ENCODE measurements around the gene ING4.
A peak's percentile ranks its signal among the peaks of the same experiment; 100 is the strongest.
"Not testable (repeated sequence)": the region's sequence is repeated elsewhere in the genome, so short reads cannot be mapped to it uniquely, and the experiment has no call there.

Gene ING4

GRCh38 chr12:6662906-6663742 lies at the start of gene ING4:
ING4 (minus strand) TSS chr12:6663119; CDS start chr12:6663101, 18 bp downstream.
- peak; percentile 98 for FAIRE-seq

GRCh38 chr12:6708960-6709394 lies 46.1 kb upstream of the ING4 start:
- no peak for FAIRE-seq

DNA sequence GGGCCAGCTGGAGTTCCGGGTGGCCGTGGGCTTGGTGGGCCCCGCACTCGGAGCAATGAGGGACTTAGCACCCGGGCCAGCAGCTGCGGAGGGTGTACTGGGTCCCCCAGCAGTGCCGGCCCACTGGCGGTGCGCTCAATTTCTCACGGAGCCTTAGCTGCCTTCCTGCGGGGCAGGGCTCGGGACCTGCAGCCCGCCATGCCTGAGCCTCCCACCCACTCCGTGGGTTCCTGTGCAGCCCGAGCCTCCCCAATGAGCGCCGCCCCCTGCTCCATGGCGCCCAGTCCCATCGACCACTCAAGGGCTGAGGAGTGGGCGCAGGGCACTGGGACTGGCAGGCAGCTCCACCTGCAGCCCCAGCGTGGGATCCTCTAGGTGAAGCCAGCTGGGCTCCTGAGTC lies 45.4 kb upstream of the ING4 start:
- FAIRE-seq: not testable (repeated sequence)

- FAIRE-seq: no peak
Observed at GRCh38 chr12:6703631-6704030, 40.7 kb upstream of the ING4 start.

DNA sequence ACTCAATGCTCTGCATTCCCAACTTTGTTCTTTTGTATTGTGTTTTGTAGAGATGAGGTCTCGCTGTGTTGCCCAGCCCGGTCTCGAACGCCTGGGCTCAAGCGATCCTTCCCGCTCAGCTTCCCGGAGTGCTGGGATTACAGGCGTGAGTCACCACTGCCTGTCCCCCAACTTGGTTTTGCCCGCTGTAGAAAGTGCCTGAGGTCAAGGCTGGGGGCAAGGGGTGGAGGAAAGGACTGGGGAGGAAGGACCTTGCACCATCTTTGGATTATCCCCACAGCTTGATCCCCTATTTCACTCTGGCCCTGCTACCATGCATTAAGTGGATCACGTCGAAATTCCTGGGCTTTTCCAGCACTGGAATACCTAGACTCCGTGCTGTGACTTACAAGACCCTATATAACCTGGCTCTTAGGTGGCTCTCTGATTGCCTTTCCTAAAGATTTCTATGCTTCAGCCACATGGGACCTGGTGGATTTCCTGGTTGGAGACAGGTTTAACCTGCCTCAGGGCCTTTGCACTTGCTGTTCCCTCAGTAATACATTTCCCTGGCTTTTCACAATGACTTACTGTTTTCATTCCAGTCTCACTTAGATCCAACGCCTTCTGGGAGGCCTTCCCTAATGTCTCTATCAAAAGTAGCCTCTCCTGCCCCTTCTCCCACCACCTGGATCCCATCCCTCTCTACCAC lies 38.3 kb upstream of the ING4 start:
- no peak for FAIRE-seq

- no peak for FAIRE-seq
Observed at GRCh38 chr12:6700646-6701051, 37.7 kb upstream of the ING4 start, which contains the start of gene PIANP. PIANP (minus strand) TSS chr12:6700815; CDS start chr12:6698061, 2,754 bp downstream.

DNA sequence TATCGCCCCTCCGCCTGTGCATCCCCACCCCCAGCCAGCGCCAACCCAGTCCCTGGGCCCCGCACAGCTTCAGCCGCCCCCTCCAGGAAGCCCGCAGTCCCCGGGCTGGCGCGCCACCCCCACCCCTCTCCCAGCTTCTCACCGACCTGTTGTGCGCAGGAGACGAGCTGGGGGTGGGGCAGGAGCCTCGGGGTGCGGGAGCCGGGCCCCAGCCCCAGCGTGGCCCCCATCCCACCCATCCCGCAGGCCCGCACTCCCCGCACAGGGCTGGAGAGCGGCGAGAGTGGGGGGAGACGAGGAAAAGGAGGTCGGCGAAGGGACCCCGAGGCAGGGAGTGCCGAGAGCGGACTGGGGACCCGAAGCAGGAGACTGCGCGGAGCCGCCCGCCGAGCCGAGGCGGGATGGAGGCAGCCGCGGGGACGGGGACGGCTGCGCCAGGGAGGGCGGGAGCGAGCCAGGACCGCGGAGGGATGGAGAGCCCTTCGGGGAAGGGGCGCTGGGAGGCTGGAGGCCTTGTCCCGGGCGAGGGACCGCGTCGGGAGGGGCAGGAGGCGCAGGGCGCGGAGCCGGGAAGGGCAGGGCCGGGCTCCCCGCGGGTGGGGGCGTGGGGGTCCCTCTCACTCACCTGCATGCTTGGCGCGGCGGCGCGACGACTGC lies 37.2 kb upstream of the ING4 start:
- FAIRE-seq: no peak

GRCh38 chr12:6699259-6699988 lies 36.5 kb upstream of the ING4 start:
- FAIRE-seq: no peak

- FAIRE-seq: no peak
Observed at GRCh38 chr12:6698352-6699046, 35.6 kb upstream of the ING4 start.

DNA sequence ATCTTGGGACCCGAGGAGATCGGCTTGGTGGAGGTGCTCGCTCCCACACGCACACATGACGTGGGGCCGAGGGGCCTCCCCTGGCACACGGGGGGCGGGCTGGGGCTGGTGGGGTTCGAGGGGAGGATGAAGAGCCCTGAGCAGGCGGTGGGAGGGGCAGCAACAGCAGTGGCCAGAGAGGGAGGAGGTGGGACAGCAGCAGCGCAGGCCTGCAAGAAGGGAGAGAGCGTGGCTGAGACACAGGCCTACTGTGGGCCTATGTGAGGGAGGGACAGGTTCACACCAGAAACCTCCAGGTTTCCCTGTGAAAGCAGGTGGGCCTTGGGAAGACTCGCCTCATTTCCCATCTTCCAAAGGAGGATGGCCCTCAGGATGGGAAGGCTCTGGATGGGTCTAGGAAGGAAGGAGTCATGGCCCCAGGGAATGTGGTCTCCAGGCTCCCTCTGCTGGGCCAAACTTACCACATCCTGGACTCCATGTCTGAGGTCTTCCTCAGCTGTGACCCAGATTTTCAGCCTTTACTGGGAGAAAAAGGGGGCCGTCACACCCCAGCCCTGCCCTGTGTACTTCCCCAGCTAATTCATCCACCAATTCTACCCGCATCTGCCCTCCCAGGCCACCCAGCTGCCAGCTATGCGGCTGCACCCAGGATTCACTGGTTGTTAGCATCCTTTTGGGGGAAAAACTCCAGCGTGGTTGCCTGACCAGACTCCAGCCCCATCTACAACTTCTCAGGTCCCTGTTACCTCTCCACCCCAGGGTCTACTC lies 34.8 kb upstream of the ING4 start:
- FAIRE-seq: peak; percentile 37

- FAIRE-seq: no peak
Observed at GRCh38 chr12:6696690-6697583, 34.0 kb upstream of the ING4 start.

DNA sequence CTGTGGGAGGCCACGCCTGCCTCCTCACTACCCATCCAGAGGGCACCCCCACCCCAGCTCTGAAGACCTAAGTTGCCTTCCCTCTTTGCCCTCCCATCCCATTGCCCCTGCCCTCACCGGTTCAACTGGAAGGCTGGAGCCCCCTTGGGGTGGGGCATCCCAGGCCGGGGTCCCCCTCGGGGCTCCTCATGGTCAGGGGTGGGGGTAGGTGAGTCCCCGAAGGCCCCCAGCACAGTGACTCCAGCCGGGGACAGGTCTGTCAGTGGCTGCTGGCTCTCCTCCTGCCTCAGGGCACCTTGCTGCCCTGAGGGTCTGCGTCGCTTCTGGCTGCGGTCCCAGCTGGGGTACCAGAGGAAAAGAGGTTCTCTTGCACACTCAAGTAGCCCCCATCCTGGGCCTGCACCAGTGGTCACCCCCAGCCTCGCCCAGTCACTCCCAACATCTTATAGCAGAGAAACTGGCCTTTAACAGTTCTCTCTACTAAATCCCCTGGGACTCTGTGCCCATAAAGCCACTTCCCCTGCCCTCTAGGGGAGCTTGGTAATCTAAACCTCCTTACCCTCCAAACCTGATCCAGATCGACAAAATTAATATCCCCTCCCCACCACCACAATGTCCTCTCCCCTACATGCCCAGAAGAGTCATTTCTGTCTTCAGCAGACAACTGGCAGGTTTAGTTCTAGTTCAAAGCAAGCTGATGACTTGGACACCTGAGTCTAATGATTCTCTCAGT lies 32.6 kb upstream of the ING4 start:
- FAIRE-seq: no peak

DNA sequence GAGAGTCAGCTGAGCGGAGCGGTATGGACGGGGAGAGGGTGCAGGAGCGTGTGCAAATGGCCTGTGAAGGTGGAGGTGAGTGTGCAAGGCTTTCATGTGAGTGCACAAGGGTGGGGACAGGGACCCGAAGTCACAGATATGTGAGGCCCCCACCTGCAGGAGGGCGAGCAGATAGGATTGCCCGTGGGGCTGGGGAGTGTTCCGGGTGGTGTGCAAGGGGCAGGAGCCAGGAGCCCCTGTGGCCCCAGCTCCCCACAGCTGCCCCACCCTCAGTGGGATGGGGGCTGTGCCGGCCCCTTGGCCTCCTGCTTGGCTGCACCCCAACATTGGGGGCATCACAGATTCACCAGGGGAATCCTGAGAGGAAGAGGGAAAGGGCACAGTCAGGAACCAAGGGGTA lies 31.8 kb upstream of the ING4 start:
- no peak for FAIRE-seq

DNA sequence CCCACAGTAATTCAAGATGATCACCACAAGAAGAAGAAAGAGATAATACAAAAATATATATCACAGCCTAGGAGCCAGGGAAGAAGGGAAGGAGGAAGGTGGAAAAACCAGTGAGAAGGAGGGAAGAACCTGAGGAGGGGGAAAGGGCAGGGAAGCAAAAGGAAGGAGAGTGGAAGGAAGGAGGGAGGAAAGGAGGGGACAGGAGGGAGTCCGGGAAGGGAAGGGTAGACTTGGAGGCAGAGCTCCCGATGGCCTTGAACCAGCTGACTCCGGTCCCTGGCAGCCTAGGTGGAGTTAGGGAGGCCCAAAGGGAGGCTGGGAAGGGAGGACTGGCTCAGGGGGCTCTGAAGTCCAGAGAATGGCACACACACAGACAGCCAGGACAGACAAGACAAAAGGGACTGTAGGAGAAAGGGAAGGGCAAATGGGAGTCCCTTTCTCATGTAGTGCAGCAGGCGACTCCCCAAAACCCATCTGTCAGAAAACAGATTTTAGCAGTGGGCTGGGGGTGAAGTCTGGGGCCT lies 31.0 kb upstream of the ING4 start:
- FAIRE-seq: no peak

DNA sequence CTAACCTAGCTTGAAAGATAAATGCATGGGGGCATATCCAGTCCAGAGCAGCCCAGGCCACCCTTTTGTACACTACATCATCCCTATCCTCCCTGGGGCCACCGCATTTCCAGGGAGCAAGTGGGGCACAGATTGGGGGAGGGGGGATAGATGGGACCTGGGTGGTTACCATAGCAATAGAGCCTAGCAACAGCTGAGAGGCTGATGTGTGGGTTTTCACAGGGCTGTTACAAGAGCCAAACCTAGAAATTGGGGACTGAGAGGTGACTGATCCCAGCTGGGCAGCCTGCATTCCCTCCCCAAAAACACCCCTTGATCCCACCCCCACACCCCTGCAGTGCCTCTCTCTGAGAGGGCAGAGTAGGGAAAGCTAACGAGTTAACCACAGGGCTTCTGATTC lies 30.0 kb upstream of the ING4 start:
- no peak for FAIRE-seq

DNA sequence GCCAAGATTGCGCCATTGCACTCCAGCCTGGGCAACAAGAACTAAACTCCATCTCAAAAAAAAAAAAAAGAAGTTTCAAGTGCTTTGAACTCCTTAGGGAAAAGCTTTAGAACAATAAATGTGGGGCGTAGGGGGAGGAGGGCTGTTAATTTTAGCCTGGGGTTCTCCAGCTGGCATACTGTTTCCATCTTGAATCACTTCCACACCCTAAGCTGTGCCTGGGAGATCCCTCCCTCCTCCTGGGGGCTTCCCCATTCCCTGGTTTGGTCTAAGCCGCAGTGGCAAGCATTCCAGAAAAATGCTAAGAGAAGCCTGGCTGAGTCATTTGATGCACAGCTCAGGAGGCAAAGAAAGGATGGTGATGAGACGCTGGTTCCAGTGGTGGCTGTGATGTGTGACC lies 28.6 kb upstream of the ING4 start:
- FAIRE-seq: no peak

GRCh38 chr12:6688999-6689882 lies 26.3 kb upstream of the ING4 start, which contains the start of gene ZNF384:
ZNF384 (minus strand) TSS chr12:6689375; CDS start chr12:6679520, 9,855 bp downstream.
- peak; percentile 98 for FAIRE-seq

GRCh38 chr12:6688543-6688998 lies 25.7 kb upstream of the ING4 start:
- no peak for FAIRE-seq
